Fibroblast of villous mesenchyme (primary cell): ENCODE data around the gene GNAI3. TPM values are rescaled to one million over a fixed set of nuclear protein-coding genes. Genes with fewer than 3 reads are reported as not detected.
A peak's percentile ranks its signal among the peaks of the same experiment; 100 is the strongest.
"Not testable (repeated sequence)": the region's sequence is repeated elsewhere in the genome, so short reads cannot be mapped to it uniquely, and the experiment has no call there.

Source experiments
- DNase-seq: peaks from one replicate; pipeline ENCODE4 v3.0.0-alpha.2; 2010; ENCODE audit warnings: low read depth
- H3K4me3 ChIP-seq: 2 replicates; pipeline ENCODE4 v1.5.1; 2011; ENCODE audit warnings: low read depth, mild to moderate bottlenecking, low read length
- CTCF ChIP-seq: IDR thresholded peaks from 2 replicates; pipeline ENCODE4 v1.5.1; 2012; ENCODE audit warnings: low read depth, mild to moderate bottlenecking, low read length; ENCODE audit not compliant: insufficient read depth
- small RNA-seq: library from RNA; depleted of rRNA; stranded (forward); fragments of <200 nt; gene quantifications from one replicate; pipeline ENCODE3, GENCODE V24; 2012
- total RNA-seq: library from RNA; depleted of rRNA; stranded (reverse); fragments of >200 nt; gene quantifications from 2 replicates; pipeline ENCODE4 v1.2.3, GENCODE V29; 2012

The GNAI3 gene
- total RNA-seq, 1 donor = 17.3 TPM

- no peak for DNase-seq
- TF ChIP-seq CTCF = no peak
These were observed 111.7 kb downstream of the GNAI3 start for GRCh38 chr1:109659997-109660690.

GRCh38 chr1:109660691-109661026 lies 112.2 kb downstream of the GNAI3 start:
- H3K4me3 ChIP-seq, DNase-seq: not testable (repeated sequence)

More at GRCh38 chr1:109659997-109660690, 111.7 kb downstream of the GNAI3 start:
- no peak overlapping the region for H3K4me3 ChIP-seq

DNA sequence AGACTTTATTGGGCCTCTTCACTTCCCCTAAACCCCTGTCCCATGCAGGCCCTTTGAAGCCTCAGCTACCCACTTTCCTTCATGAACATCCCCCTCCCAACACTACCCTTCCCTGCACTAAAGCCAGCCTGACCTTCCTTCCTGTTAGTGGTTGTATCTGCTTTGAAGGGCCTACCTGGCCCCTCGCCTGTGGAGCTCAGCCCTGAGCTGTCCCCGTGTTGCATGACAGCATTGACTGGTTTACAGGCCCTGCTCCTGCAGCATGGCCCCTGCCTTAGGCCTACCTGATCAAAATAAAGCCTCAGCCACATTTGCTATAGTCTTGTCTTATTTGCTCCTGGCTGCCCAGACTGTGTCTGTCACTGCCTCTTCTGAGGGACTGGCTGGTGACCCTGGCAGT lies 113.0 kb downstream of the GNAI3 start:
- TF ChIP-seq CTCF = no peak
- no peak for DNase-seq
- no peak overlapping the region for H3K4me3 ChIP-seq

- DNase-seq = no peak
- TF ChIP-seq CTCF = no peak
- H3K4me3 ChIP-seq = no peak overlapping the region
These were observed 116.3 kb downstream of the GNAI3 start for GRCh38 chr1:109664671-109665070.

DNA sequence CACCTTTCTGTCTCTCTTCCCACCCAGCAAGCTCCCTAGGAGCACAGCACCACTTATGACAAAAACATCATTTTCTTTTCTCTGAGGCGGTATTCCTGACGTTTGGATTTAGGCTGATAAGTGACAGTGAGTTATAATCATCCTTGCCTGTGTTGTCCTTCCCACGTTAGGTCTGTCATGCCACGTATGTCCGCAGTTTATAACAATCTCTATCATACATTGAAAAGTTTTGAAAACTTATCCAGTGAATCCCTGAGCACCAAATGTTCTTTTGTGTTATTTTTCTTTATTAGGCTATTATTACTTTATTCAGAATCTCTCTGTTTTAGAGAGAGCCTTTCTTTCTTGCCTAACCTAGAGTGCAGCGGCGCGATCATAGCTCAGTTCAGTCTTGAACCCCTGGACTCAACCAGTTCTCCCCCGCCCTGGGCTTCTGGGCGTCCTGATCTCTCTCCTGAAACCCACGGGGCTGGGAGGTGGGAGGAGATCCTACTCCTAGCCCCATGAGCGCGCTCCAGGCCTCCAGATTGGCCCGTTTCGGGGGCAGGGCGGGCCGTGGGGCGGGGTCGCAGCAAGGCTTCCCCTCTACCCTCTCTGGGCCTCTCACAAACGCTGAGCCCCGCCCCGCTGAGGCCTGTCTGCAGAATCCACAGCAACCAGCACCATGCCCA lies 119.2 kb downstream of the GNAI3 start, which contains the start of gene GSTM2:
GSTM2 (plus strand) TSS at position 606 of the 671 bp plus-strand sequence; CDS start at position 665, 59 bp downstream.
- TF ChIP-seq CTCF = no peak
- H3K4me3 ChIP-seq = peak within 1 kb of the TSS; percentile 60
- peak; percentile 89 for DNase-seq

Small RNA genes lying within 50 kb of the gene (small RNA-seq; reads per million reads assigned to genes)
- 10.2 reads per million, percentile 90 among the genes with 10 or more reads in this experiment for gene RNU6V

Other genes with a start within 250 kb of the GNAI3 start
- not detected in 2 replicates for gene MYBPHL, start 241.6 kb upstream of the GNAI3 start, total RNA-seq
- gene SORT1, start 150.7 kb upstream of the GNAI3 start, total RNA-seq = 38.4 and 41.9 TPM in 2 replicates
- gene PSMA5, start 122.2 kb upstream of the GNAI3 start, total RNA-seq = 70.2 and 119 TPM in 2 replicates
- gene SYPL2, start 82.1 kb upstream of the GNAI3 start, total RNA-seq = 4.5 and 10.8 TPM in 2 replicates
- gene ATXN7L2, start 64.7 kb upstream of the GNAI3 start, total RNA-seq = 3.9 and 4.7 TPM in 2 replicates
- gene CYB561D1, start 54.5 kb upstream of the GNAI3 start, total RNA-seq = 4.7 and 6.1 TPM in 2 replicates
- gene AMIGO1, start 38.9 kb upstream of the GNAI3 start, total RNA-seq = 0.97 and 3.5 TPM in 2 replicates
- under 0.01 TPM in 1 of 2 replicates, not detected in the other for gene GPR61, start 8.7 kb upstream of the GNAI3 start, total RNA-seq
- gene GNAT2, start 71.0 kb downstream of the GNAI3 start, total RNA-seq = under 0.01 and 0.43 TPM in 2 replicates
- 90.5 and 107 TPM in 2 replicates for gene AMPD2, start 71.2 kb downstream of the GNAI3 start, total RNA-seq
- gene GSTM4, start 107.5 kb downstream of the GNAI3 start, total RNA-seq = 11.7 and 15.1 TPM in 2 replicates
- gene GSTM2, start 119.4 kb downstream of the GNAI3 start, total RNA-seq = 16.8 and 19.0 TPM in 2 replicates
- 0.86 TPM in 1 of 2 replicates, not detected in the other for gene GSTM1, start 139.2 kb downstream of the GNAI3 start, total RNA-seq
- gene GSTM5, start 163.6 kb downstream of the GNAI3 start, total RNA-seq = 5.8 and 9.1 TPM in 2 replicates
- 84.7 and 104 TPM in 2 replicates for gene GSTM3, start 192.4 kb downstream of the GNAI3 start, total RNA-seq
- gene EPS8L3, start 215.3 kb downstream of the GNAI3 start, total RNA-seq = not detected in 2 replicates